Sciatic nerve (tissue), 2 donors: ENCODE measurements around the gene CNDP1. TPM values are rescaled to one million over a fixed set of nuclear protein-coding genes. Genes with fewer than 3 reads are reported as not detected.

Experiments used
- ATAC-seq: fragments of 200-7000 bp; cut with Tn5 transposase; one replicate; pipeline ENCODE4 v1.9.1; 2020; ENCODE audit warnings: mild to moderate bottlenecking, moderate library complexity
- DNase-seq: peaks from one replicate; pipeline ENCODE4 v3.0.0-alpha.2; 2020; ENCODE audit warnings: low spot score
- intact Hi-C: fragments of 100-400 bp; cut with DNase I; formaldehyde crosslinking; loops from one replicate; pipeline ENCODE4 v1.14.2; 2022
- total RNA-seq: library from RNA; stranded (reverse); fragmentation: NEBNext Ultra II Directional; extraction: Animal tissue kit (Norgen Biotek cat#: 25700); gene quantifications from one replicate; pipeline ENCODE4 v1.2.1, GENCODE V29; 2021
- donor health status: DM: no; HTN: no; CAD: no.
- donor health status: DM: no; HTN: no; CAD: no.

CNDP1 gene
- total RNA-seq, 1 donor from 2014 or later = 0.31 TPM

DNA sequence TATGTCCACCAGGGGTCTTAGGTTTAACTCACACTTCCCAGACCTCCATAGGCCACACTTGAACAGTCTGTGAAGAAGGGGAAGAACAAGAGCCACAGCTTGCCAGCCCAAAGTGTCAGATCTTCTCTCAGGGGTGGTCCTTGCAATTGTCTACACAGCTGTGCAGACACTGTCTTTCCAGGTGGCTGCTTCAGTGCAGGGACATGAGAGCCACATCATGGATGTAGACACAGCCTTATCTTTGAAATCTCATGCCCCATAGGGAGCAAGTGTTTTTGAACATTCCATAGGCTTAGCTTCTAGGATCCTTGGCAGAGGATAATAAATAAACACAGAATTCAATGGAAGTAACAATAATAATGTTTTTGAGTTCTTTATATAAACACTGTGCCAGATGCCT lies 70.1 kb downstream of the CNDP1 start:
- DNase-seq (no peak), ATAC-seq (no peak)
- intact Hi-C loops = no loop called here

DNA sequence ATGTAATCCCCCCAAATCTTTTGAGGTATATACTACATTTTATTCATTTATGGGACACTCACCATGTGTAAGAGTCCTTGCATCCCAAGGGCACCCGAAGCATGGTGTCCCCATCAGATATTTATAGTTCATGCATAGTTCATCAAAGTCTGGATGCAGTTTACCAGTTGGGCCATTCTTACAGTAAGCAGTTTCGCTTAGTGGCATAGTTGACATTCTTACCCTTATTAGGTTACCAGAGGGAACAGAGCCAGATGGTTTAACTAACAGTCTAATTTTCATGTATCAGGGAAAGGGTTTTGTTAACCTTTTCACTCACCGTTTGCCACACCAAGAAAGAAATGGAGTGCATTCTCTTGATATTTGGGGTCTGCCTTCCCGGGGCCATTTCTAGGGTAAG lies 70.5 kb downstream of the CNDP1 start:
- DNase-seq = no peak
- no peak for ATAC-seq
- intact Hi-C loops = no loop called here

DNA sequence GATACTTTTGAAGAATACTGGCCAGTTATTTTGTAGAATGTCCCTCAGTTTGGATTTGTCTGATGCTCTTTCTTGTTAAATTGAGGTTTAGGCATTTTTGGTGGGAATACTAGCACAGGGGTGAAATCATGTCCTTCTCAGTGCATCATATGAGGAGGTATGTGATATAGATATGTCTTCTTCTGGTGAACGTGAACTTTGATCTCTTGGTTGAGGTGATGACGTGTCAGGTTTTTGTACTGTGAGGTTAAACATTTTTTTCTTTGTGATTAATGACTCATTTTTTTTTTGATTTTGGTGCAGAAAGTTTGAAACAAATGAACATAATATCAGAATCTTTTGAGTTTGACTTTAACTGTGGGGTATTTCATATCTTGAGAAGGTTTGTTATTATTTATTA lies 74.4 kb downstream of the CNDP1 start:
- ATAC-seq (no peak), DNase-seq (no peak)
- intact Hi-C loops = no loop called here

DNA sequence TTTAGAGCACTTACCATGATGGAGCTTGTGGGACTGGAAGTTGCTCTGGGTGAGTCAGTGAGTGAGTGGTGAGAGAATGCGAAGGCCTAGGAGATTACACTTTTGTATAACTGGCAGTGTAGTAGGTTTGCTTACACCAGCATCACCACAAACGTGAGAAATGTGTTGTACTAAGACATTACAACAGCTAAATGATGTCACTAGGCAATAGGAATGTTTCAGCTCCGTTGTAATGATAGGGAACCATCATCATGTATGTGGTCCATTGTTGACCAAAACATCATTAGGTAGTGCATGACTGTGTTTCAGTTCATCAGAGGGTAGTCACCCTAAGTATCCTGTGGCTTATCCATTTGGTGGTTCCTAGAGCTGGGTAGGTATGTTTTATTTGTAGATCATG lies 75.2 kb downstream of the CNDP1 start:
- DNase-seq (no peak), ATAC-seq (no peak)
- intact Hi-C loops = no loop called here

GRCh38 chr18:74610051-74610615 lies 75.8 kb downstream of the CNDP1 start:
- ATAC-seq (no peak), DNase-seq (no peak)
- intact Hi-C loops = no loop called here

DNA sequence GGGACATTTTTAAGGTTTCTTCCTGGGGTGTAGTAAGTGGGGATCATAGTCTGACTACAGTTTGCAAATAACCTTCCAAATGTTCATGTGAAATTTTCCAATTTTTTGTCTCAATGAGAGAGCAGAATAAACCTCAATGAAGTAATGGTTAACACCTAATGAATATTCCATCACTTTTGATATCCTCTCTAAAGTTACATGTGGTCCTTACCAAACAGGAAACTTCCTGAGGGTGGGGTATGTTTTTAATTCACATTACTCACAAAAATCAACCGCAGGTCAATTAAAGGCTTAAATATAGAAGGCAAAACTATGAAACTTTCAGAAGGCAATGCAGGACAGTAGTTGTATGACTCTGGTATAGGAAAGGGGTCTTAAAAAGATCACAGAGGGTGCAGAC lies 76.6 kb downstream of the CNDP1 start:
- DNase-seq = no peak
- no peak for ATAC-seq
- intact Hi-C loops = no loop called here

GRCh38 chr18:74611765-74612164 lies 77.5 kb downstream of the CNDP1 start:
- peak; percentile 72 for ATAC-seq
- intact Hi-C loops = no loop called here
- no peak for DNase-seq

DNA sequence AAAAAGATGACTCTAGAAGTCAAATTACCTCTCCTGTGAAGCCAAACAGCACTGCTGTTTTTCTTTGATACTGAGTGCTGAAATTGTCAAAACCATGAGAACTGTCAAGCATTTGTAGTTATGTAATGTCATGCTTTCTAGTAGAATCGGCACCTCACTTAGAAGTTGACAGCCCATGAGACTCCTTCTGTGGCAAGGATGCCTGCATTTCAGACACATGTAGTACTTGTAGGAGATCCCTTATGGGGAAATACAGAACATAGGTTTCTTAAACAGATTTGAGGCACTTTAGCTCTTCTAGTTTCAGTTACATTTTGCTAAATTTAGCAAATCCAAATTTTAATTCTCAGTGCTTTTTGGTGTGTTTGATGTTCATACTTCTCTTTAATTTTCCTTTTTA lies 79.1 kb downstream of the CNDP1 start:
- no peak for DNase-seq
- intact Hi-C loops = no loop called here
- ATAC-seq = no peak

- ATAC-seq (no peak), DNase-seq (no peak)
- intact Hi-C loops = no loop called here
Observed at GRCh38 chr18:74616494-74616893, 82.2 kb downstream of the CNDP1 start.

DNA sequence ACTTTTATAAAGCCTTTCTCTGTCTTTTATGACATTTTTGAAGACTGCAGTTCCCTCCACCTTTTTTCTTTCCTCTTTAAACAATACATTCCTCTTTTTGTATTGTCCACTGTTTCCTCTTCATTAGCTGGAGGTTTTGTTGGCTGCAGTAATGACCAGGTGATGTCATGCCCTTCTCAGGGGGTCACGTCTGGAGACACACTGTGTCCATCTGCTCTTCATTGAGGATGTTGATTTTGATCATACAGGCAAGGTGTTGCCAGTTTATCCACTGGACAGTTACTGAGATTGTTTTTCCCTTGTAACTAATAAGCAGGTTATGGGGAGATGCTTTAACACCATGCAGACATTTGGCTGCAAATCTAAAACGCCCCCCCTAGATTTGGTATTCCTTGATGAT lies 83.2 kb downstream of the CNDP1 start:
- intact Hi-C loops = no loop called here
- ATAC-seq (no peak), DNase-seq (no peak)

DNA sequence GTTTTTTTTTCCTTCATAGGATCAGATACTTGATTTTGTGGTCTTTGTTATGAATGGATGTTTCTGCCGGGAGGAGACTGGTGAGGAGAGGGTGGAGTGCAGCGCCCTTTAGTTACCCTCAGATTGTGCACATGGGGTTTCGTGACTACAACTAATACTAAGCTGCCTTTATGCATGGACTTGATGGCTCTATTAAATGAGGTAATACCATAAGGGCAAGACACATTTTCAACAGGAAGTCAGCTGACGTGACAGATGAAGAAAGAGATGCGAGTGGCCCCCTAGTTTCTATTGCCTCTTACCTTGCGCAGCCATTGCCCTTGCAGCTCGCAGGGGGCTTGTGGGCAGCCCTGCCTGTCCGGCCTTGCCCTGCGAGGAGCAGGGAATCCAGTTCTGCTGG lies 87.8 kb downstream of the CNDP1 start:
- intact Hi-C loops = no loop called here
- ATAC-seq = no peak
- DNase-seq = no peak

DNA sequence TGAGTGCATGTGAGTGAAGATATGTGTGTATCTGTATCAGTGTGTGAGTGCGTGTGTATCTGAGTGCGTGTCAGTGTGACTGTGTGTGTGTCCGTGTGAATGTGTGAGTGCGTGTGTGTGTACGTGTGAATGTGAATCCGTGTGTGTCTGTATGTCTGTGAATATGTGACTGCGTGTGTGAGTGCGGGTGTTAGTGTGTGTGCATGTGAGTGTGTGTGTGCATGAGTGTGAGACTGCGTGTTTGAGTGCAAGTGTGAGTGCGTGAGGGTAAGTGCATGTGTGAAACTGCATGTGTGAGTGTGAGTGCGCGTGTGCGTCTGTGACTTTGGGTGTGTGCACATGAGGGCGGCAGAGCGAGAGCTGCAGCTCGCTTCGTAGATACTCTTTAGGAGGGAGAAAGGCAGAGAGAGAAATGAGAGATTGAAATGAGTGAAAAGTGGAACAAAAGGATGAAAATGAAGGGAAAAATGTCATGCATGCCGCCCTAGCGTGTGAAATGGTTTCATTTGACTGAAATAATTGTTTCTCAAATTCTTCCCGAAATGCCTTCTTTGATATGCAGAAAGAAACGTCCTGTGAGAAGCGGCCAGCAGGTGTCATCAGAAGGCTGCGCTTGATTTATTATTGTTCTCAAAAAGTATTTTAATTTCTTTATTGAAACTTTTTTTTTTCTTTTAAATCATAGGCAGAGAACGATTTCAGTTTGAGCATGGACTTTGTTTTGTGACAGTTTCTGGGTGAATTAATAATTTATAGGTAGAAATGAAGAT lies 88.9 kb downstream of the CNDP1 start:
- intact Hi-C loops = no loop called here
- no peak for DNase-seq
- ATAC-seq = no peak

DNA sequence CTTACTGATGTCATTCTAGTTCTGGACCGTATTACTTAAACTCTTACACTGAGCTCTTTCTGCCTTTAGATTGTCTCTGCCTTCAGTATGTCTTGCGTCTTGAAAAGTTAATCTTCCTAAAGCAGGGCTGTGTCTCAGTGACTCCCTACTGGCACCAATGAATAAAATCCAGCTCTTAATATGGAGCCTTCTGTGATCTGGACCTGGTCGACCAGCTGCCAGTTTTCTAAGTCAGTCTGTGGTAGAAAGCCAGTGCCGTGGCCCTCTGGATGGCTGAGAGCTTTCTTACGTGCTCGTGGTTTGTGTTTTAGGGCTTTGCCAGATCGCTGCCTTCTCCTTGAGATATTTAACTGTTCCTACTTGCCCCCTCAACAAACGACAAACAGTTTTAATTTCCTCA lies 90.2 kb downstream of the CNDP1 start:
- intact Hi-C loops = no loop called here
- DNase-seq = no peak
- no peak for ATAC-seq

- intact Hi-C loops = no loop called here
- ATAC-seq (no peak), DNase-seq (no peak)
Observed at GRCh38 chr18:74625157-74625556, 90.9 kb downstream of the CNDP1 start.

DNA sequence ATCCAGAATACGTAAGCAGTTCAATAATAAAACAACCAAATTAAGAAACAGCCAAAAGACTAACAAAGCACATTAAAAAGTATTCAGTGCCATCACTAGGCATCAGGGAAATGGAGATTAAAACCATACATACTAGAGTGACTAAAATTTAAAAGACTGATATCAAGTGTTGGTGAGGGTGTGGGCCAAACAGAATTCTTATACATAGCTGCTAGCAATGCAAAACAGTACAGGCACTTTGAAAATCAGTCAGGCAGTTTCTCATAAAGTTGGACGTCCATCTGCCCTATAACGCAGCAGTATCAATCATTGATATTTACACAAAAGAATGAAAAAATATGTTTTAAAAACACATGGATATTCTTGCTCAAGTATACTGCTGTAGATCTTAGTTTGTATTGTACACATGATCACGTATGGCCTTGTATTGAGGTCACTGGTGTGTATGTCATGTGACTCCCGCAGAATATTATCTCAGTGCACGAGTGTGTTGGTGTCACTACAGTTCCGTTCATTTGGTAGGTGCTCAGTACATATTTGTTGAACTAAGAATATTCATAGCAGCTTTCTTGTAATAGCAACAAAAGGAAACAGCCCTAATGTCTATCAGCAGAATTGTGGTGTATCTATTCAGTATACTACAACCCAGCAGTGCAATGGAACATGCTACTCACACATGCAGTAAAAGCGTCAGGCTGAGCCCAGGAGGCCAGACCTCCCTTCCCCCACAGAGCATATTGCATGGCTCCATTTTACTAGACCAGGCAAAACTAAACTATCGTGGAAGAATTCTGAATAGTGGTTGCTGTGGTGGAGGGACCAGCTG lies 92.0 kb downstream of the CNDP1 start:
- no peak for DNase-seq
- intact Hi-C loops = no loop called here
- no peak for ATAC-seq

GRCh38 chr18:74630804-74631203 lies 96.5 kb downstream of the CNDP1 start:
- DNase-seq (no peak), ATAC-seq (no peak)
- intact Hi-C loops = no loop called here

DNA sequence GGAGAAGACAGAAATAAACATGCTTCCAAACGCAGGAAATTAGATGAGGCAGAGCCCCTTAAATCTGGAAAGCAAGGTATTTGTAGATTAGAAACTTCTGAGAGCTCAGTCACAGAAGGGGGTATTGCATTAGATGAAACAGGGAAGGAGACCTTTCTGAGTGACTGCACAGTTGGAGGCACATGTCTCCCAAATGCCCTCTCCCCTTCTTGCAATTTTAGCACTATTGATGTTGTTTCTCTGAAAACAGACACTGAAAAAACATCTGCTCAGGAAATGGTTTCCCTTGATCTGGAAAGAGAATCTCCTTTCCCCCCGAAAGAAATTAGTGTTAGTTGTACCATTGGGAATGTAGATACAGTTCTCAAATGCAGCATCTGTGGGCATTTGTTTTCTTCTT lies 96.9 kb downstream of the CNDP1 start:
- no peak for ATAC-seq
- DNase-seq = no peak
- intact Hi-C loops = no loop called here

GRCh38 chr18:74631623-74632350 lies 97.5 kb downstream of the CNDP1 start:
- ATAC-seq (peak; percentile 52), DNase-seq (no peak)
- intact Hi-C loops = no loop called here

GRCh38 chr18:74632351-74632679 lies 98.0 kb downstream of the CNDP1 start:
- ATAC-seq = no peak
- intact Hi-C loops = no loop called here
- no peak for DNase-seq

- no peak for DNase-seq
- ATAC-seq = no peak
- intact Hi-C loops = no loop called here
Observed at GRCh38 chr18:74632856-74633255, 98.6 kb downstream of the CNDP1 start.
